ENCODE measurements around the gene NOL4L.

The NOL4L gene

DNA sequence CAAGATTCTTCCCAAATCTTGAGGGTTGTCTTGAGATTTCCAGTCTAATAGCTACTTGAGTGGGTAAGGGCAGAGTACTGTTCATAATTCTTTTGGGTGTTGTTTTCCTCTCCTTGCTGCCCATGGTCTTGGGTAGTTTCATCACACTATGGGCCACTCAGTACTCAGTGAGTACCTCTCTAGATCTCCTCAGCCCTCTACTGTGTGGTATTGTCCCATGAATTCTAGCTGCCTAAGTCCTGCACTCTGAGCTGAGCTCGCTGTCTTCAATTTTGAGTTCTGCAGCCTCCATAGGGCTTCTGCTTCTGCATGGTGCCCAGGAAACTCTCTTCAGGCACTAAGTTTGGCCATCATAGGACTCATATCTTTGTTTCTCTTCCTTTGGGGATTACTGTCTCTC is 184.7 kb downstream of the NOL4L start:
- no peak for DNase-seq

- no peak for DNase-seq
These were observed 187.5 kb downstream of the NOL4L start for GRCh38 chr20:32397567-32398084.

GRCh38 chr20:32396646-32397160 is 188.4 kb downstream of the NOL4L start:
- DNase-seq = no peak

DNA sequence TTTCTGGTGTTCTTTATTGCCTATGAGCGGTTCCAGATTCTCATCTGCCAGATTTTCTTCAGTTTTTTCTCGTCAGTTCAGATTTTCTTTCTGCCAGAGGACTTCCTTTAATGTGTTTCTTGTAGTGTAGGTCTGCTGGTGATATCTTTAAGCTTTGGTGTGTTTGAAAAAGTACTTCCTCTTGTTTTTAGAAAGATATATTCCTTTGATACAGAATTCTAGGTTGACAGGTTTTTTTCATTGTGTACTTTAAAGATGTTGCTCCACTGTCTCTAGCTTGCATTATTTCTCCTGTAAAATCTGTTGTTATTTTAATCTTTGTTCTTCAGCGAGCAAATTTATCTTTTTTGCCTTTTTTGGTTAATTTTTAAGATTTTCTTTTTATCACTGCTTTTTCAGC is 190.1 kb downstream of the NOL4L start:
- DNase-seq = no peak
